Activated CD8-positive, alpha-beta memory T cell treated with anti-CD3 and anti-CD28 coated beads, Interleukin-2, amount 50 U/mL, for 48 hours (primary cell): ENCODE results near the gene PTGFRN.

Experiments used
- DNase-seq: peaks from one replicate; pipeline ENCODE4 v3.0.0-alpha.2; 2020

The PTGFRN gene

DNA sequence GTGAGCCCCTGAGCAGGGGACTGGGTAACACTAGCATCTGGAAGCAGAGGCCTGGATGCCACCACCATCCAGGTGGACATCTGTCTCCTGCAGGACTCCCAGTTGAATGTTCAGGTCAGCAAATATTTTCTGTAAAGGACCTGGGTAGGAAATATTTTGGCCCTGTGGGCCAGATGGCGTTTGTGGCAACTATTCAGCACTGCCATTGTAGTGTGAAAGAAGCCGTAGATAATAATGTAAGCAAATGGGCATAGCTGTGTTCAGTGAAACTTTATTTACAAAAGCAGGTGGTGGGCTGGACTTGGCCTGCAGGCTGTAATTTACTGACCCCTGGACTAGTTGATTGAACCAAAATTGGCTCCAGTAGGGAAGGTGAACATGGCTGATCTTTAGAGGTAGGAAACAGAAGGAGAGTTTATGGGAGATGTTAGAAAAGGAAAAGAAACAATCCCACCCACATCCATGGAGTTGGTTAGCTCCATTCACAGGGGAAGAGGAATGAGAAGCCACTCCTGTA is 71.9 kb downstream of the PTGFRN start:
- DNase-seq: no peak

DNA sequence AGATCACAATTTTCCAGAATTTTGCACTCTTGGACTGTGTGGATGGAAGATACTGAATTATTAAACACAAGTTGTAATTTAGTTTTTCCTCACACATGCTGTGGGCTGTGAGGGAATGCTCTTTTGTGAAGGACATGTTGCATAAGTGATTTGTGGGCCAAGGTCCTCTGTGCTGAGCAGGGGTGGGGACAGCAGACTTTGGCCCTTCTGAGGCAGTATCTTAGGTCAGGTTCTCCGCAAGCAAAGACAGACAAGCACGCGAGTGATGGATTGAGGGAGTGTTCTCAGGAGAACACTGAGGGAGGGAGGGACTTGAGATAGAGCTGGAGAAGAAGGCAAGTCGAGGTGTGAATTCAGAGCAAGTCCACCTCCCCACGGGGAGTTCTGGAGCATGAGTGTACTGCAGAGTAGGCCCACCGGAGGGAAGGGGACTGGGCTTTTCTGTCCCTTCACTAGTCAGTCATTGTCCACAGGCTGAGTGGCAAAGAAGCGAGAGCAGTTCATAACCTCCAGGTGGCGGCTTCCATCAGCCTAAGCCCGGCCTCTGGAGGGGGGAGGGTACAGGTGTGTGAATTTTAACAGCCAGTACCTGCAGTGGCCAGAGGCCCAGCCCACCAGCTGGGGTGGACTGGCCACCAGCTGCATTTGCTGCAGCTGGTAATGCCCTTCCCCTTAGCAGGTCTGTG is 72.7 kb downstream of the PTGFRN start:
- no peak for DNase-seq

DNA sequence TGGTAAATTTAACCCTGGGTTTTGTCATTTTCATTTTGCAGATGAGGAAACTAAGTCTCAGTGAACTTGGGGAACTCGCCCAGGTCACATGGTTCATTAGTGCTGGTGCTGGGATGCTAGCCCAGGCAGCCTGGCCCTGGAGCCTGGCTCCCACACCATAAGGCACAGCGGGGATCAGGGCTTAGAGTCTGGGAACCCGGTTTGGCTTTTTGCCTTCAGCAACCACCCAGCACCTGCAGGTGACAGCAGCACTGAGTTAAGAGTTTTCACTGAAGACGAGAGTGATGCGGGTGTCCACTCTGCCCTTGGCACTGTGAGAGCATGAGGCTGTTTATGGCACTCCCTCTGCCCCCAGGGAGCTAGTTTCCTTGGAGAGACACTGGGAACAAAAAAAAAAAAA is 73.4 kb downstream of the PTGFRN start:
- no peak for DNase-seq

DNA sequence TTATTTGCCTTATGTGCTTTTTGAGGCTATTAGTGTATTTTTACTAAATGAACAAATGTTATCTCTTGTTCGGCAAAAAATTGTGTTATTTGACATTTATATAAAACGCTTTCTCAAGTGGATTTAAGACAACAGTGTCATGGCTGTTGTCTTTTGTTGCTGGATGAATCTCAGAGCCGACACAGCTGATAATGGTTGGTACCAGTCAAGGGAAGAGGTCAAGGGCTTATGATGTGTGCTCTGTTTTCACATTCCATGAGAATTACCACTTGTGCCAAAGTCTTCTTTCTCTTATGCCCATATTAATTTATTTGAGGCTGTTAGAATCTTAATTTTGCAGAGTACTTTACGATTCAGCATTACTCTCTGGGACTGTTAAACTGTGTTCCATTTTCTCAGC is 74.0 kb downstream of the PTGFRN start:
- no peak for DNase-seq

DNA sequence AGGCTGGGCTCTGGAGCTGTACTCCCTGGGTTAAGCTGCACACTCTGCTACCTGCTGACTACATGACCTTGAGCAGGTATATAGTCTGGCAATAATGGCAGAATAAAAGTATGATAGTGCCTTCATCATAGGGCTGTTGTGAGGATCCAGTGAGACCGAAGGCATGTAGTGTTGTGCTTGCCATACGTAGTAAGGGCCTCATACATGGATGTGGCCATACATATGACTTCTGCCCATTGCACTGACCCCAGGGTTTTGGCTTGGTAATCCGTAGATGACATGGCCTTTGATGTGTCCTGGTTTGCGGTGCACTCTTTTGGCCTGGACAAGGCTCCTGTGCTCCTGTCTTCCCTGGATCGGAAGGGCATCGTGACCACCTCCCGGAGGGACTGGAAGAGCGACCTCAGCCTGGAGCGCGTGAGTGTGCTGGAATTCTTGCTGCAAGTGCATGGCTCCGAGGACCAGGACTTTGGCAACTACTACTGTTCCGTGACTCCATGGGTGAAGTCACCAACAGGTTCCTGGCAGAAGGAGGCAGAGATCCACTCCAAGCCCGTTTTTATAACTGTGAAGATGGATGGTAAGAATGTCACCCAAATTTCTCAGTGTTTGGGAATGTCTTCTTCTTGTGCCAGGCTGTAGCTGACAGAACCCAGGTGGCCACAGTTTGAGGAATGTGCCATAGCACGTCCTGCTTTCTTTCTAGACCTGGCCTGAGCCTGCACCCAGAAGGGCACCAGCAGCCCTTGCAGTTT is 74.9 kb downstream of the PTGFRN start:
- no peak for DNase-seq

DNA sequence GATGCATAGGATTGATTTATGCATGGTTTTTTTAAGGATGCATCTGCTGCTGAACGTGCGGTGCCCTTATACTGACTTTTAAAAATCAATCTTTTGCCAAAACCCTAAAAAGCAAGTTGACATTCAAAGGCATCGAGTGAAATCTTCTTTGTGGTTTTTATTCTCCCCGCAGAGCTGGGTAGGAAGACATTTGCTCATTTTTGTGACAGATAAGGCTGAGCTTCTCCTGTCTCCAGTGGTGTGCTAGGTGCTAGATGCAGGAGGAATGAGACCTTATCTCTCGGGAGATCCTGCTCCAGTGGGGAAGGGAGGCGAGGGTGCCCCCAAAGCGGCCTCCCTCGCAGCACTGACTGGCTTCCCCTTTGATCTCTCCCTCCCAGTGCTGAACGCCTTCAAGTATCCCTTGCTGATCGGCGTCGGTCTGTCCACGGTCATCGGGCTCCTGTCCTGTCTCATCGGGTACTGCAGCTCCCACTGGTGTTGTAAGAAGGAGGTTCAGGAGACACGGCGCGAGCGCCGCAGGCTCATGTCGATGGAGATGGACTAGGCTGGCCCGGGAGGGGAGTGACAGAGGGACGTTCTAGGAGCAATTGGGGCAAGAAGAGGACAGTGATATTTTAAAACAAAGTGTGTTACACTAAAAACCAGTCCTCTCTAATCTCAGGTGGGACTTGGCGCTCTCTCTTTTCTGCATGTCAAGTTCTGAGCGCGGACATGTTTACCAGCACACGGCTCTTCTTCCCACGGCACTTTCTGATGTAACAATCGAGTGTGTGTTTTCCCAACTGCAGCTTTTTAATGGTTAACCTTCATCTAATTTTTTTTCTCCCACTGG is 76.9 kb downstream of the PTGFRN start:
- DNase-seq: peak; percentile 73

DNA sequence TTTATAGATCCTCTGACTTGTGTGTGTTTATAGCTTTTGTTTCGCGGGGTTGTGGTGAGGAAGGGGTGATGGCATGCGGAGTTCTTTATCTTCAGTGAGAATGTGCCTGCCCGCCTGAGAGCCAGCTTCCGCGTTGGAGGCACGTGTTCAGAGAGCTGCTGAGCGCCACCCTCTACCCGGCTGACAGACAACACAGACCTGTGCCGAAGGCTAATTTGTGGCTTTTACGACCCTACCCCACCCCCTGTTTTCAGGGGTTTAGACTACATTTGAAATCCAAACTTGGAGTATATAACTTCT is 77.5 kb downstream of the PTGFRN start:
- DNase-seq: peak; percentile 75

DNA sequence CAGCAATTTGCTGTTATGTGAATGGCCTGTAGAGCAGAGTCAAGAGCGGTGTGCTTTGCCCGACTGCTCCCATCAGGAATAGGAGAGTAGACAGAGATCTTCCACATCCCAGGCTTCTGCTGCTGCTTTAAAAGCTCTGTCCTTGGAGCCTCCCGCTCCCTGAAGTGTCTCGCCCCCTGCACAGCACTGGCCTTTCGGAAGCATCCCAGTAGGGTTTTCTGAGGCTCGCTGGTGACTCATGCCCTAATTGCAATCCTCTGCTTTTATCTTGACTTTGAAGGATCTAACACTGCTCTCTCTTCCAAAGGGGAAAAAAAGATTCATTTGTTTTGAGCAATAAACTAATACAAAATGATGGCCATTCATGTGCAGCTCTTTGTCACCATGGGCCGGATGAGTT is 78.5 kb downstream of the PTGFRN start:
- DNase-seq: no peak

DNA sequence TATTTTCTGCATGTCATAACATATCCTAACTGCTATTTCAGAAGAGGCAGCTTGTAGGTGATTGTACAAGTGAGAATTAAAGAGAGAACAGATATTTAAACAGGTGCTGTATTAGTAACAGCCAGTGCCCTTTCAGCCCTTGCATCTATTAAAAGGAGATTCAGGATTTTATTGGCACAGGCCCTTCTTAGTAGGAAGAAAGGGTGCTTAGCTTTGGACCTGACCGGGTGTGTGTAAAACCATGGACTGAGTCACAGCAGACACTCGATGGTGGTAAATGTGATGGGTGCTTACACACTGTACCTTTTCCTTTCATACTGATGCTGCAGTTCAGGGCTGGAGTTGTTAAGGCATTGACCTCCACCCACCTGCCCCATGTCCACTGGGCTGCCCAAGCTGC is 79.2 kb downstream of the PTGFRN start:
- DNase-seq: no peak

DNA sequence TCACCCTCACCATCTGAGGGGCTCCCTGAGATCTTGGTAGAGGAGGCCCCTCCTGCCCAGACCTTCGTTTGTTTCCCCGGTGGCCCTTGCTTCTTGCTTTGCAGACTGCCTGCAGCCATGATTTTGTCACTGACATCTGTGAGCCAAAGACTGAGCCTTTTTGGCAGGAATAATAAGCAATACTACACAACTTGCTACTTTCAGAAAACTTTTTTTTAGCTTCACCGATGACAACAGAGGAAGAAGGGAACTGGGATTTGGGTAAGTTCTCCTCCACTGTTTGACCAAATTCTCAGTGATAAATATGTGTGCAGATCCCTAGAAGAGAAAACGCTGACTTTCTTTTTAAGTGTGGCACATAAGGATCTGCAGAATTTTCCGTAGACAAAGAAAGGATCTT is 80.1 kb downstream of the PTGFRN start:
- DNase-seq: no peak

DNA sequence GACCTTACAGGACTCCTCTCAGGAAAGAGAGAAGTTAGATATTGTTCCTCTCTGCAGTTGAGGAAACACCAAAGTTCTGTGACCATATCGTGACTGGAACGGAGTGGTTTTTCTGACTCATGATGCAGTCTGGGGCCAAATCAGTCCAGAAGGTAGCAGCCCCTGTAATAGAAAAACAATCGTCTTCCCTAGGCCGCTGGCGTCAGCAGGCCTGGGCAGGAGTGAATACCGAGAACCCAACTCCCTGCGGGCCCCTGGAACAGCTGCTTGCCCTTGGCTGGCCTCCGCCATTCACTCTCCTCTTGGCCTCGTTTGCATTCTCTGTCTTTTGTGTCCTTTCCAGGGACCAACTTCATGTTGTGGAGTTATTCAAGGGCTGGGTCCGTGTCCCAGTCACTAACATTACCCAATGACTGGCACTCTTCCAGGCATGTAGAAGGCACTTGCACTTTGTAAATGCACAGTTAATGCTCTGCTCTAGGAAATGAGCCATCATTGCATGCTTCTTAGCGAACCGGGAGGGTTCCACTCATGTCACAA is 81.0 kb downstream of the PTGFRN start:
- no peak for DNase-seq

DNA sequence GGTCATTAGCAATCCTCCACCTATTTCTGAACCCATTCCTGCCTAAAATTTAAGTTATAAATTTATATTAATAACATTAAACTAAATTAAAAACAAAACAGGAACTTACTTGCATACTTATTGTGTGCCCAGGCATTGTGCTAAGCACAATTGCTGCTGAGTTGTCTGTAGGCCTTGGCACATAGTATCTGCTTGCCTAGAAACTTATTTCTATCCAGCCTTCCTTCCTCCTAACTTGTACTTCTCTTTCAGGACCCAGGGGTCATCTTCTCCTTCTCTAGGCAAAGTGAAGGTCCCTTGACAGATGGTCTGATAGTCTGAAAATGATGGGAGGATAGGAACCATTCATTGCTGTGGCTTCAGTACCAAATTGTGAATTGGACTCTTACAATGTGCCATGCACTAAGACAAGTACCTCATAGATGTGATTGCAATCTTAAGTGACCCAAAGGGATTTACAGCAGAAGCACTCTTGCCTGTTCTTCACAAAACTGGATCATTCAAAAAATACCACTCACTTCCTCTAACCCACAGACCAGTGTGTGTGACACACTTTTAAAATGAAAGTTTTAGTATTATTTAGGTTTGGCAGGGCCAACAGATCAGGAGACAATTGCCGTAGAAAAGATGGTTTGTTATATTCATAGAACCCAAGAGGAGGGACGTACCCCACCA is 81.6 kb downstream of the PTGFRN start:
- DNase-seq: no peak

DNA sequence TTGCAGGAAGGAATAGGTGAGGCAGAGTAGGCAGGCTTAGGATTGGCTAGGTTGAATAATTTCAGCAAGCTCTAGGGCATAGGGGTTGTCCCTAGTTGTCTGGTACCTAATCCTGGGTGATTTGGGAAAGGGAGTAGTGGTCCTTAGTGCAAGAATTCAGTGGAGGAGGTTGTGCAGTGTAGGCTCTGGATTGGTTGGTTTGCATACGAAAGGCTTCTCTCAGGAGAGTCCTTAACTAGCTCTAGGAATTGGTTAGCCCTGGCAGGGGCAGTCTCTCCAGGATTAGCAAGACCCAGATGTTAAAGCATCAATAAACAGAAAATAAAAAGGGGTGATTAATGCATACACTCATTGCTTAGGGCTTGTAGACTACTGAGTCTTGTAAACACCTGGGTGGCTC is 82.2 kb downstream of the PTGFRN start:
- DNase-seq: no peak

DNA sequence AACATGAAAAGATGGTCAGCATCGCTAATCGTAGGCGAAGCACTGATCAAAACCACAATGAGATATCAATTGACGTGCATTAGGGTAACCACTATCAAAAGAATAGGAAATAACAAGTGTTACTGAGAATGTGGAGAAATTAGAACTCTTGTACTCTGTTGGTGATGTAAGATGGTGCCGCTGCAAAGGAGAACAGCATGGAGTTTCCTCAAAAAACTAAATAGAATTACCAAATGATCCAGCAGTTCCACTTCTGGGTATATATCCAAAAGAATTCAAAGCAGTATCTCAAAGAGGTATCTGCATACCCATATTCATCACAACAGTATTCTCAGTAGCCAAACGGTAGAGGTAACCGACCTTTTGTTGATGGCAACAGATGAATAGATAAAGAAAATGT is 83.6 kb downstream of the PTGFRN start:
- DNase-seq: no peak

DNA sequence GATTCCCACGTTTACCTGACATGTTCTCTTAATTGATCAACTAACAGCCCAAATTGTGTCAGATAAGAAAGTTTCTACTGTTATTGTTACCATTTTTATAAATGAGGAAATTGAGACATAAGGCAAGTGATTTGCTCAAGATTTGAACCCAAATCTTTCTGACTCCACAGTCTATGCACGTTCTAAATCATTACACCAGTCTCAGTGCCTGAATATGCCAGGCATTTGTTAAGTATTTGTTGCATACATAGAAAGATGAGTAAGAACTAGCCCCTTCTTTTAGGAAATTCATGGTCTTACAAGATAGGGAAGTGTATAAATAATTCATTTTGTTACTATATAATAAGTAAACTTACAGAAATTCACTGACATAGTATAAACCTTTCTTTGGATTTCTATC is 84.7 kb downstream of the PTGFRN start:
- no peak for DNase-seq

DNA sequence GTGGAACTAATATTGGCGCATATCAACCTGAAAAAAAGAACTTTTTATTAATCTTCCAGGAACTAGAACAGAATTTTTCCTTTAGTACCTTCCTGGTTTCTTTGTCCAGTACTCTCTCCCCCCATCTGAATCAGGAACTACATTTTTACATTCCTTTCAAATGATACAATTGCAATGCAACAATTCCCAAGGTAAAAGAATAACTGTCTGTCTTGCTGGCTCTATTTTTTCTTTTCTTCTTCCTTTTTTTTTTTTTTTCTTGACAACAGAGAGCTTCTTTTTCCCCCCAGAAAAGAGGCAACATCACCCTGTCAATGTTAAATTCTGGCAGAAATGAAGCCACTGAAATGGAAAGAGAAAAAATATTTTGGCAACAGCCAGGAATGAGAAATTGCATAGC is 87.3 kb downstream of the PTGFRN start:
- no peak for DNase-seq

DNA sequence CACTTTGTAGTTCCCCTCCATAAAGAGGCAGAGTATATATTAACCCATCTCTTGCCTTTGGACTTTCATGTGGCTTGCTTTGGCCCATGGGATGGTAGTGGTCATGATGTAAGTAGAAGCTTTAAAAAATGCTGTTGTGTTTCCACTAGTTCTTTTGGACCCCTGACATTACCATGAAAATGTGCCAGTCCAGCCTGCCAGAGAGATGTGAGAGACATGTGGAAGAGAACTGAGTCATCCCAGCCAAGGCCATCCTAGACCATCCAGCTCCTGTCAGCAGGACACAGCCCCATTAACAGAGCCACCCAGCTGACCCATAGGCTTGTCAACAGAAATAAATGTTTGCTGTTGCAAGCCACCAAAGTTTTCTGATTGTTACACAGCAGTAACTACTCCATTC is 87.9 kb downstream of the PTGFRN start:
- no peak for DNase-seq

DNA sequence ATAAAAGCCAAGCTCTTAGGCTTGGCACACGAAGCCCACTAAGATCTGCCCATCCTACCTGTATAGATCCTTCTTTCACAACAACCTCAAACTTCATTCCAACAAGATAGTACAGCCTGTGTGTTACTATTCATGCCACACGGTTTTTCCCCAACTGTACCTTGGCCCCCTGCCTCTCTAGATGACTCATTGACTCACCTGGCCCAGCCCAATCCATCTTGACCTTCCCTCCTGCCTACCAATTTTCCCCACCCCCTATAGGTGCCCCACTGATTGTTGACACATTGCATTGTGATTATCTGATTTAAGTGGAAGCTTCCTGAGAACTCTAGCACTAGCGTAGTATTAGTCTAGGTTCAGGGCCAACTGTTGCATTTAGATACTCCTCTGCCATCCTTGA is 89.9 kb downstream of the PTGFRN start:
- DNase-seq: no peak

DNA sequence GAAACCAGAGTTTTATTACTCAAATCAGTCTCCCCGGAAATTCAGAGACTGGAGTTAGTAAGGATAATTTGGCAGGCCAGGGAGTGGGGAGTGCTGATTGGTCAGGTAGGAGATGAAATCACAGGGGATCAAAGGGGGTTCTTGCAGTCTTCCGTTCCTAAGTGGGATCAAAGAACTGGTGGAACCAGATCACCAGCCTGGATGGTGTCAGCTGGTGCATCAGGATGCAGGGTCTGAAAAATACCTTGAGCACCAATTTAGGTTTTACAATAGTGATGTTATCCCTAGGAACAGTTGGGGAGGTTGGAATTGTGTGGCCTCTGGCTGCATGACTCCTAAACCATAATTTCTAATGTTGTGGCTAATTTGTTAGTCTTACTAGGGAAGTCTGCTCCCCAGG is 90.4 kb downstream of the PTGFRN start:
- no peak for DNase-seq

DNA sequence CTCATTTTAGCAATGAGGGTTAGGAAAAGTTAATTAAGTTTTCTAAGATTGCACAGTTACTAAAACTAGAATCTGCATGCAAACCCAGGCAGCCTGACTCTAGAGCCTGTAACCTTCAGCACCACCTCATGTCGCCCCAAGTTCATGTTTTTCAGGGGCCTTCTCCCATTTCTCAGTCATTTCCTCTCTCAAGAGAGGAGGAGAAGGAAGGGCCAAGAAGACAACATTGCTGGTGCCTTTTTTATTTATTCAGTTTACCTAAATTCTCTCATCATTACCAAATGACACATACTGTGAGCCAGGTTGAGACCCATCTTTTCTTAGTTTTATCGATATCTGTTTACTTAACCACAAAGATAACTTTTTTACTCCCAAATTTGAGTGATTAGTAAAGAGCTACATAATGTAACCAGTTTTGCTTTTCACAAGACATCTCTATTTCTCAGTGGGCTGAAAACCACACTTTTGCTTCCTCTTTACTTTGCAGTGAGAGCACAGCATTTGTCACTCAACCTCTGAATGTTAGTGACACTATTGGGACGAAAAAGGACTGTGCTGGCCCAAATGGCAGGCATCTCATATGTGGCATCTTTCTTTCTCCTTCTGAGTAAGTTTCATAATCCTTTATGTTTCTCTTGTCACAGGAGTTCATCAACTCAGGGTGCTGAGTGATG is 91.7 kb downstream of the PTGFRN start, which contains the start of gene CD101:
TSS of gene CD101 (plus strand) at position 507 of the 674 bp plus-strand sequence. CDS start at position 565, 58 bp downstream.
- no peak for DNase-seq

DNA sequence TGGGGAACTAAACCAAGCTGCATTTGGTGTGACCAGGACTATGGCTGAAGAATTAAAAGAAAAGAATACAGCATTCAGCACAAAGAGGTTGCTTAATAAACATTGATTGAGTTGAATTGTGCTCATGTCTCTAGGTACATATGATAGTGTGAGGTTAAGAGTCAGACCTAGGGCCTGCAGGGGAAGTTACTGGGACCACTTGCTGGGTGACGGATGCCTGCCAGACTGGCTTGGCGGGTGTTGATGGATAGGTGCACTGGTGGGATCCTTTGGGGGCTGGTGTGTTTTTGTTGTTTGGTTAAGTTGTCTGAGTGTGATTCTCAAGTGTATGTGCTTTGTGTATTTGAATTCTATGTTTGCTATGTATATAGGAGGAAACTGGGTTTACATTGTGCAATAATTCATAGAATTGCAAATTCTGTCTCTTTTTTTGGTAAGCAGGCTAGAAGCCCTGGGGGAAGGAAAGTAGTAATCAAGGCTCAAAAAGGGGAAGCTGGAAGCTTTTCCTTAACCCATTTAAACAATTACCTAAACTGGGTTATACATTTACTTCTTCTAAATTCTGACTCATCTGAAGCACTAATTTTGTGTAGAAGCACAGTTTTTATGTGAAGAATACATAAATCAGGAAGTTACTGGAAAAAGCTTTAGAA is 93.6 kb downstream of the PTGFRN start:
- no peak for DNase-seq

DNA sequence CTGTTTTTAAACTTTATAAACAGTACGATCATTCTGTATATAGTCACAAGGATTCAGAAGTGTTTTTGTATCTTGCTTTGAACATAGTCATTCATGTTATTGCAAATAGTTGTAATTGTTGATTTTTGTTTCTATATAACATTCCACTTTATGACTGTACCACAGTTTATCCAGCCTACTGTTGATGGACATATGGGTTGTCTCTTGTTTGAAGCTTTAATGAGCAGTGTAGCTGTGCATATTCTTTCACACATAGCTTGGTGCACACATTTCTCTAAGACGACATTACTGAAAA is 98.0 kb downstream of the PTGFRN start:
- no peak for DNase-seq
